OCI-M1 (cell line): ENCODE data around the gene ADAM10.
"Not testable (repeated sequence)": the region's sequence is repeated elsewhere in the genome, so short reads cannot be mapped to it uniquely, and the experiment has no call there.

ENCODE experiments used
- DNase-seq: peaks from one replicate; lab custom pipeline; 2025; lab: John Stamatoyannopoulos, UW

Gene ADAM10

GRCh38 chr15:58606577-58607080 is 142.9 kb downstream of the ADAM10 start:
- no peak for DNase-seq

DNA sequence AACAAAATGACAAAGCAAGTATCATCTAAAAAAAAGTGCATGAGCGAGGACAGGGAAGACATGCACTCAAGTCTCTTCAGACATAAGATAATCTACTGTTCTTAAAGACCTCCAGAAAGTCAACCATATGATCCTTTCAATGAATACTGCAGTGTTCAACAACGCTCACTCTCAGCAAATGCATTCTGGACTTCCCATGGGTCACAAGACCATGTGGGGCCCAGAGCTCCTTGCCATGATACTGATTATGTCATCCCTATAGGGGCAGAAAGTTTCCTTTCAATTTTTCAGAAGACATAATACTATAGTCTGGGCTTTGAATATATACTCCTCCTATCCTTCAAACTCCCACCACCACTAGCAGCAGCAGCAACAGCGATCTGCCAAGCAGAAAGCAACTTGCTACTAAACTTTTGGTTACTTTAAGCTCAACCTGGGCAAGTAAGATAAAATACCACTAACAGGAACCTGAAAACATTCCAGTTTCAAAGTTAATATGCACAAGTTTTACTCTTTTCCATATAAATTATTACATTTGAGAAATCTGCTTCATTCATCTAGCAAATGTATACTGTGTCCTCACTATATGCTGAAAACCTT is 143.5 kb downstream of the ADAM10 start:
- DNase-seq = peak; percentile 83

- no peak for DNase-seq
Measured at GRCh38 chr15:58604455-58604923, 145.0 kb downstream of the ADAM10 start.

- not testable (repeated sequence) for DNase-seq
Measured at GRCh38 chr15:58603927-58604326, 145.6 kb downstream of the ADAM10 start.

DNA sequence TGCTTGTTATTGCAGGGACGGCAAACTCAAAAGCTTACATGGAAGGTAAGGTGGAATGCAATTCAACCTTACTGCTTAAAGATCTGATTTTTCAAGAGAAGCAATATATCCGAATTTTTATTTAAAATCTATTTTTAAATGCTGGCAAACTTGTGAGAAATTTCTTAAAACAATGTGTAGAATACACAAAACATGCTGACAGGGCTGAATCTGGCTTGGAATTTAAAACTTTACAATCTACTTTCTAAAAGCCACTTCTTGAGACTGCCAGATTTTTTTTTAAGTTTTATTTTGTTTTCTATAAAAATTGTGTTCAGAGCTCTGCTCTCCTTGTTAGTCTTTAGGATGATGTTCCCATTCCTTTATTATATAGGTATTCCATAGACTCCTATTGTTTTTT is 146.7 kb downstream of the ADAM10 start:
- no peak for DNase-seq

- DNase-seq = no peak
Measured at GRCh38 chr15:58598829-58599210, 150.7 kb downstream of the ADAM10 start.

- DNase-seq = no peak
Measured at GRCh38 chr15:58597943-58598828, 151.3 kb downstream of the ADAM10 start.

- DNase-seq = no peak
Measured at GRCh38 chr15:58595516-58596263, 153.8 kb downstream of the ADAM10 start.

- DNase-seq = no peak
Measured at GRCh38 chr15:58594898-58595297, 154.6 kb downstream of the ADAM10 start.

DNA sequence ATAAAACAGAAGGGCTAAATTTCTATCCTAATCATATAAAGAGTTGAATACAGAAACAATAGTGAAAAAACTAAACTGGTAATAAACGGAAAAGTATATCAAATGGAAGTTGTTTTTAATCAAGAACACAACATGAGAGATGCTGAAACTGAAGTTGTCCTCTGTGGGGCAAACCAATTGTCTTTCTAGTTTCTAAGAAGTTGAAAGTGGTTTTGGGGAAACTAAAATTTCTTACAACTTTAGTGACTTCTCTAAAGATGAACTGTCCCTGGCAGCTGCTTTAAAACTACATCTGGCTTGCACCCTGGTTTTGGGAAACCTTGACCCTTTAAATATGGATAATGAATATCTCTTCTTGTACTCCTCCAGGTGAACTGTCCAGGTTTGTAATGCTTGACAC is 155.6 kb downstream of the ADAM10 start:
- DNase-seq = no peak

- DNase-seq = no peak
Measured at GRCh38 chr15:58590926-58591325, 158.6 kb downstream of the ADAM10 start.

- DNase-seq = no peak
Measured at GRCh38 chr15:58590236-58590635, 159.3 kb downstream of the ADAM10 start.

DNA sequence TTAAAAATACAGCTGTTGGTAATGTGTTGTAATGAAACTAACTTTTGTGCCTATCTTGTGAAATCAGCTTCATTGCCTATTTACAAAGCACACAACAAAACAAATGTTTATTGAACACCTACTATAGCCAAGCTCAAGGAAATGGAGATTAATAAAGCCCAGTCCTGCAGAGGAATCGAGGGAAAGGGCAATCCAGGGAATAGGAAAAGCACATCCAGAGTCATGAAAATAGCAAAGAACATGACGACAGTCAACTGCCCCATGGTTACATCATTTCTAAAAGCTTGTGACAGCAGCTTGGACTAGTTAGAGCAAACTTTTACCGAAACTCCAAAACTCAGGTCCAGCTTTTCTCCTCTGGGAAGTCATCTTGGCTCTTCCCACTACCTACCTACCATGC is 160.5 kb downstream of the ADAM10 start:
- DNase-seq = no peak

- DNase-seq = no peak
Measured at GRCh38 chr15:58588096-58588495, 161.4 kb downstream of the ADAM10 start.

DNA sequence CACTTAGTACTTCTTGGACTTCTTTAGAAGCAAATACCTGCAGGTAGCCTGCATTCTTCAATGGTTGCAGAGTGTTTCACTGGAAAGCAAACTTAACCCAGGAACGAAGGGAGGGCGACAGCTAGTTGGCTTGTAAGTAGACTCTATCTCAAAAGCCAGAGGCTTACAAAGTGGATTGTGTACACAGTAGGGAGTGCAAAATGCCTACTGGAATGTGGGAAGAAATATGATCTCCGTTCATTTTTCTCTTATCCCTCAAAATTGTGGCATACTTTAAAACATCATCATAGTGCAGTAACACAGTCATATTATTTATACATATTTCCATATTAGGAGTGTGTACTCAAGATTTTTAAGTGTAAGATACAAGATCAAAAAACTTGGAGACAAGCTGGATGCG is 162.0 kb downstream of the ADAM10 start:
- DNase-seq = no peak

GRCh38 chr15:58585693-58586443 is 163.6 kb downstream of the ADAM10 start:
- DNase-seq = peak; percentile 70

DNA sequence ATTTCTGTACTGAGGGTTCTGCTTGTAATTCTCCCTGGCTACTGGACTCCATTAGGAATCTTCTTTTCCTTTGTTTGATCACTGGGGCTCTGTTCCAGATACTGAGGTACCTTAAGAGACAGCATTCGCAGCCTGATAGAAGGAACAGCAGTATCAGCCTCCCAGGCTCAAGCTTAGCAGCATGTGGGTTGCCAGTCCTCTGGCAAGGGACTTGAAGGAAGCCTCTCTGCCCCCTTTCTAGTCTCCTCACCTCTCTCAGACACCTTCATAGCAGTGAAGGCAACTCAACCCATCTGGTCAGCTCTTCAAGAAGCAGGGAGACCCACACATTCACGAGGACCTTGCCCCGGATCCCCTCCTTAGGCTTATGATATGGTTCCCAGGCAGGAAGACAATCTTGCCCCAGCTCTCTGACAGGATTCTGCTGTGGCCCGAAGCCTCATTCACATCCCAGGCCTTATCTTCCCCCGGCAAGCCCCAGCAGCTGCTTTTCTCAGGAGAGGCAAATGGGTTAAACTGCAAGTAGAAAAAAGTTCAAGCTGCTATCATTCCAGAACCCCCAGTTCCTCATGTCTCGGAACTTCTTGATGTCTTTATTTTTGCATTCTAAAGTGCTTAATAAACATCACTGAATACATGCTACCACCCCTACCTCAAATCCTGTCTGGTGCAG is 164.6 kb downstream of the ADAM10 start:
- peak; percentile 67 for DNase-seq

DNA sequence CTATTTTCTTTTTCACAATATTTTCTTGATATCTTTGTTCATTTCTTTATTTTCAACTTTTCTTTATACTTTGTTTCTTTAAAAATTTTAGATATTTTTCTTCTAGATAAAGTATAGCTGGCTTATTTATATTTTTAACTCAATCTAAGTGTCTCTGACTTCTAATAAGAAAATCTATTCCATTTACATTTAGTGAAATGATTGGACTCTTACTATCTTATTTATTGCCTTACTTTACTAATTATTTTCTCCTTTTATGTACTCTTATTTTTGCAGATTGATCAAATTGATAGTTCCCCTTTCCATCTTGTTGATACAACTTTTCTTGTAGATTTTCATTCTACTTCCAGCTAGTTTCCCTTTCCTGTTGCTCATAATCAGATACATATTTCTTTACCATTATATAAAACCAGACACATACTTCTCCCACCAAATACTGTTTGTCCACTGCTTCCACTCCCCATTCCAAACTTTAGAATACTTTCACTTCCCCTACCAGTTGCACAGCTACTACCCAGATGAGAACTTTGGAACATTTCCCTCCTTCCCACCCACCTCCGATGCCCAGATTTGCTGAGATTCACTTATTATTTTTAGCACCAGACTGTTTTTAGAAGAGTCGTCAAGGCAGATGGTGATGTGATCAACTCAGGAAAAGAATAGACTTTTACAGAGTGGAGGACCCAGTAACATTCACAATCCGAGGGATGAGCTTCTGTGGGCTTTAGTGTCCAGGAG is 166.2 kb downstream of the ADAM10 start:
- no peak for DNase-seq

GRCh38 chr15:58582160-58582559 is 167.3 kb downstream of the ADAM10 start:
- no peak for DNase-seq

DNA sequence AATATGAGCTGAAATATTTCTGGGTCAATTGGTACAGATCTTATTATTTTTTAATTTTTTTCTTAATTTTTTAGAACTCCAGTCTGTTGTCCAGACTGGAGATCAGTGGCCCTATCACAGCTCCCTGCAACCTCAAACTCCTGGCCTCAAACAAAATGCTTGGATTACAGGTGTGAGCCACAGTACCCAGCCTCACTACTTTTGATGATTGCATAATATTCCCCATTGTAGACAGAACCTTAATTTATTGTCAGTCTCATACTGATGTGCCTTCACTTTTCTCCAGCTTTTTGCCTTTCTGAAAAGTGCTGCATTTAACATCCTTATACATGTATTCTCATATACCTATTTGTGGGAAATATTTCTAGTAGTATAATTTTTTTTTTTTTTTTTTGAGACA is 172.8 kb downstream of the ADAM10 start:
- no peak for DNase-seq
